ENCODE results near the gene PLAAT2. TPM values are rescaled to one million over a fixed set of nuclear protein-coding genes. Genes with fewer than 3 reads are reported as not detected.

The PLAAT2 gene
- total RNA-seq (2016; rRNA removed; fragmentation: Illumina TruSeq; extraction: Trizol), result 0.29 TPM in 1 of 2 replicates, not detected in the other
- total RNA-seq (2016; cell fraction: cytosol; rRNA removed; fragmentation: Illumina TruSeq; extraction: Trizol; ENCODE audit: low read depth), result not detected in 2 replicates
- 0.26 and 0.28 TPM in 2 replicates for total RNA-seq (2016; cell fraction: insoluble cytoplasmic fraction; rRNA removed; fragmentation: Illumina TruSeq; extraction: Trizol)
- 0.45 and 0.62 TPM in 2 replicates for total RNA-seq (2016; cell fraction: membrane; rRNA removed; fragmentation: Illumina TruSeq; extraction: Trizol)
- total RNA-seq (2016; cell fraction: nucleus; rRNA removed; fragmentation: Illumina TruSeq; extraction: Trizol), result not detected in 2 replicates
- 0.09 and 0.22 TPM in 2 replicates for polyA plus RNA-seq (2011; rRNA removed)
- polyA plus RNA-seq (2011; cell fraction: cytosol; rRNA removed), result 0.08 and 0.38 TPM in 2 replicates
- polyA plus RNA-seq (2011; cell fraction: nucleus; rRNA removed), result 0.64 TPM in 1 of 2 replicates, not detected in the other
- 0.23 and 0.49 TPM in 2 replicates for polyA plus RNA-seq (2012)
- 0.25 and 0.33 TPM in 2 replicates for polyA plus RNA-seq (2016; cell fraction: cytosol; fragmentation: Illumina TruSeq; extraction: Trizol; ENCODE audit: low read depth)
- polyA plus RNA-seq (2016; cell fraction: insoluble cytoplasmic fraction; fragmentation: Illumina TruSeq; extraction: Trizol; ENCODE audit: low read depth), result not detected in 2 replicates
- 0.41 TPM in 1 of 2 replicates, not detected in the other for polyA plus RNA-seq (2016; cell fraction: membrane; fragmentation: Illumina TruSeq; extraction: Trizol; ENCODE audit: low read depth)
- polyA plus RNA-seq (2016; cell fraction: nucleus; fragmentation: Illumina TruSeq; extraction: Trizol; ENCODE audit: insufficient read depth, low read depth), result not detected in 2 replicates
- polyA minus RNA-seq (2011; rRNA and poly(A)+ RNA removed; ENCODE audit: low replicate concordance), result 0.51 and 0.74 TPM in 2 replicates
- polyA minus RNA-seq (2011; cell fraction: cytosol; rRNA and poly(A)+ RNA removed), result not detected in 2 replicates
- not detected in 2 replicates for polyA minus RNA-seq (2011; cell fraction: nucleus; rRNA and poly(A)+ RNA removed)
- not detected for Bru-seq, nascent RNA
- BruChase-seq, experiment 1, labeled RNA remaining after a 6-hour chase, result percentile 15 among the genes with signal in this experiment
- BruChase-seq, experiment 2, labeled RNA remaining after a 2-hour chase, result percentile 8 among the genes with signal in this experiment
- long read RNA-seq, experiment 1, partial matches to known transcripts, result 0 of 1 reads
- long read RNA-seq, experiment 1, other reads (novel, unspliced or antisense), result 0 of 1 reads
- long read RNA-seq, experiment 2, result 0 reads

- Histone ChIP-seq H2AFZ (ENCODE audit: low read length) (no peak within 1 kb of the TSS), H3K9me3 (ENCODE audit: low read length) (no peaks in the 10 kb centered on the region), H4K20me1 (ENCODE audit: insufficient read depth, low read length) (no peaks in the 10 kb centered on the region), H3K9ac (ENCODE audit: insufficient read depth, low read depth, low read length) (no peak within 1 kb of the TSS), H3K36me3 (replicated peaks in 1 of 2; ENCODE audit: control insufficient read depth in 1 of 2, insufficient read depth in 2 of 2, low read length in 2 of 2) (no peaks in the 10 kb centered on the region), H3K4me2 (ENCODE audit: low read depth, low read length) (peak within 1 kb of the TSS; percentile 44; the same call in 1 of the 2 replicates), H3K27ac (ENCODE audit: extremely low read length, insufficient read depth, low read length) (no peak within 1 kb of the TSS), H3K27me3 (ENCODE audit: control insufficient read depth in 1 of 2, insufficient read depth in 2 of 2, low read length in 2 of 2) (no peaks in the 10 kb centered on the region; a peak in 1 of 5 replicates), H3K79me2 (ENCODE audit: insufficient read depth, low read length) (no peaks in the 10 kb centered on the region), H3K4me3 (replicated peaks in 1 of 3; ENCODE audit: insufficient read depth in 1 of 3, low read depth in 2 of 3, low read length in 3 of 3) (no peak within 1 kb of the TSS; a peak in 1 of 6 replicates), H3K4me1 (ENCODE audit: insufficient read depth, low read length) (peaks cover 31% of the 10 kb centered on the region)
- no TSS peak for BruUV-seq (replicated peaks)
- TF ChIP-seq SIN3A (IDR thresholded peaks at IDR 0.05; ENCODE audit: borderline replicate concordance, low read depth, low read length), result no peak
- TF ChIP-seq ELK4 (CRISPR knock-in tag; IDR thresholded peaks at IDR 0.05; ENCODE audit: borderline replicate concordance), result no peak
- no peak for TF ChIP-seq HOXA9 (CRISPR knock-in tag; IDR thresholded peaks at IDR 0.05; ENCODE audit: borderline replicate concordance)
- no peak for TF ChIP-seq DBP (CRISPR knock-in tag; IDR thresholded peaks at IDR 0.05; ENCODE audit: not compliant biosample characterization)
- peak; percentile 81; the same call in 1 of the 2 replicates for TF ChIP-seq ZNF362 (CRISPR knock-in tag; IDR thresholded peaks at IDR 0.05; ENCODE audit: borderline replicate concordance)
- TF ChIP-seq ZBTB42 (CRISPR knock-in tag; IDR thresholded peaks at IDR 0.05), result no peak
- TF ChIP-seq ERF (CRISPR knock-in tag; IDR thresholded peaks at IDR 0.05), result no peak
- no peak for TF ChIP-seq ZNF276 (CRISPR knock-in tag; IDR thresholded peaks at IDR 0.05; ENCODE audit: low read depth)
- ChIA-PET CTCF (ENCODE audit: low intra/inter-chr PET ratio, low total read pairs) (no interaction called here), POLR2A (interaction anchor here (0.7 to 2.4 kb wide), 2 partner anchors 11 to 27 kb away, joined by 3 to 6 read pairs; partner anchors contain the start of gene PLAAT4)
- in situ Hi-C loops (cut with HindIII; ENCODE audit: extremely low pct_ligation_motif_present, low pct_unique_long_range_greater_than_20kb), result no loop called here
- peak; percentile 51 for ATAC-seq
- intact Hi-C loops (cut with micrococcal nuclease; ENCODE audit: unreplicated experiment), result no loop called here
- 36% methylated on average over 13 of the region's 13 CpGs for WGBS (ENCODE audit: low lambda C conversion rate)
- FAIRE-seq, result no peak
- DNase-seq (ENCODE audit: low spot score), result no peak
Observed at GRCh38 chr11:63563201-63564055, at the start of gene PLAAT2. TSS of gene PLAAT2 (minus strand) at chr11:63563379. CDS start at chr11:63563324, 55 bp downstream.
